G401.6 (cell line): ENCODE data around the gene POFUT1.
"Not testable (repeated sequence)": the region's sequence is repeated elsewhere in the genome, so short reads cannot be mapped to it uniquely, and the experiment has no call there.

Experiments
- FAIRE-seq: peaks from 2 replicates; lab custom pipeline; 2012; peaks lifted over from hg19 to GRCh38; lab: Jason Lieb, UNC

The POFUT1 gene

DNA sequence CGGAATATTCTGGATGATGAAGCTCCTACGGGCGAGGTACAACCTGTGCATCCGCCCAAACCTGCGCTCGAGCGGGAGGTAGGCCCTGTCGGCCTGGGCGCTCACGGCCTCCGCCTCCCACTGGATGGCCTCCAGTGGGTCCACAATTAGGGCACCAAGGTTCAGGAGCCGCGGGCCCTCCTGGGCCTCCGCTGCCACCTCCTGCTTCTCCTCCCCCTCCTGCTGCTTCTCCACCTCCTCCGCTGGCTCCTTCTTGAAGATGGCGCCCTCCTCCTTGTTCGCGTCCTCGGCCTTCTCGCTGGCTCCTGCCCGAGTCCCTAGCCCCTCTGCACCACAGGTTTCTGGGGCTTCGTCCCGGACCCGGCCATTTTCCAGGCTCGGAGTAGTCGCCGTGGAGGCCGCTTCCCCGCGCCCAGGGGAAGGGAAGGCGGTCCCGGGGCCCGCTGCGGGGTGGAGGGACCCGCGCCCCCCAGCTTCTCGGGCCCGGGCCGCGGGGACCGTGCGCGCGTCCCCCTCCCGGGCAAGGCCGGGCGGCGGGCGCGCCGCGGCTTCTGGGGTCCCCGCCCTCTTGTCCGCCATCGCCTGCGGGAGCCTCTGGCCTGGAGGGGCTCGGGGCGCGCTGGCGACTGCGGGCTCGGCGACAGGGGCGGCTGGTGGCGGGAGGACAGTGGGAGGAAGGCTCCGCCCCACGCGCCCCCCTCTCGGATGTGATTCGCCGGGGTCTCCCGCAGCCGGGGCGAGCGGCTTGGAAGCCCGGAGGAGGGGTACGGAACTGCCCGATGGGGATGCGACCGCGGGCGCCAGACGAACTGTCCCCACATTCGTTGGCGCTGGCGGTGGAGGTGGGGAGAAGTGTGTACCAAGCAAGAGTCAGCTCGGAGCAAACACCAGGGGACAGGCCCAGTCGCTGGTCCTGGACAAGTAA lies 17.7 kb upstream of the POFUT1 start:
- FAIRE-seq = no peak

DNA sequence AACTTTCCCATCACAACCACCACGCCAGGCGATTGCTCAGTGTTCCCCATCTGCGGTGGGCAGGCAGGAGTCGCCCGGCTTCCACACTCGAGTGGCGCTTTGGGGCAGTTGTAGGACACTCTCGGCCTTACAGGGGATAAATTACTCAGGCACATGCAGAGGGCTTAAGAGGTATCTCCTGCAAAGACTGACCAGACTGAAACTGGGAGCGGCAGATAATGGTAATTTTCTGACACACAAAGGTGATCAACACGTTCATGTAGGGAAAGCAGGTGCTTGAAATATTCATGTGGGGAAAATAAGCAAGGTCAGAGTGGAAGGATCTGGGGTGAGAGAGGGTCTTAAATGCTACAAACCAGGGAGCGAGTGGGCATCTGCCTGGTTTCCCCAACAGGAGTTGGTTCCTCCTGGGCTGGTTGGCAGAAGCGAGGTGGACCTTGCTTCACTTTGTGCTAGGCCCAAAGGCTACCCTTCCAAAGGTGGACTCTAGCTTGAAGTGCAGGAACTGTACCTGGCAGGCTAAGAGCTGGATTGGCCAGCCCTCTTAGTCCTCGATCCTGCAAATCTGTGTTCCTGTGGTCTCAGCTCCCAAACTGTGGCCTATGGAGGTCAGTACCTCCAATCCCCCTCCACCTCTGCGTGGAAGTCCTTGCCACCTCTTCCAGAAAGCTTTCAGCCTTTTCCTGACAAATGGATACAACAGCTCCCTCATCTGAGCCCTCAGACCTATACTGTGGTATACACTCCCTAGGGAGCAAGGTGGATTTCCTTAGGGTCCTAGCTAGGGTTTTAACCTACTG lies 16.9 kb upstream of the POFUT1 start:
- no peak for FAIRE-seq

DNA sequence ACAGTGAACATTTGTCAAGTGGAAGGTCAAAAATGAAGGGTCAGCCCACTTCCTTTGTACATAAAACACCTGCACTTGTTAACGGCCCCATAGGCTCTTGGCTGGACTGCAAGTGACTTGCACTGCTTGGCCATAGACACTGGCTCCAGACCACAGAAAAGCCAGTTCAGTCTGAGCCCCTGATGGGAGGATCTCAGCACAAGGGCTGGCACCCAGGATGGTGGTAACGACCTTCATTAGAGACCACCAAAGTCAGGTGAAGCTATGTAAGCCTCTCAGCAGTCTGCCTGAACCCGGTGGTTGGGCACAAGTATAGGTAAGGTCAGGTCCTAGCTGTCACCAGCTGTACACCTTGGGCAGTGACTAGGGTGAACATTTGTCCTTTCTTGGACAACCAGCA lies 16.3 kb upstream of the POFUT1 start:
- no peak for FAIRE-seq

DNA sequence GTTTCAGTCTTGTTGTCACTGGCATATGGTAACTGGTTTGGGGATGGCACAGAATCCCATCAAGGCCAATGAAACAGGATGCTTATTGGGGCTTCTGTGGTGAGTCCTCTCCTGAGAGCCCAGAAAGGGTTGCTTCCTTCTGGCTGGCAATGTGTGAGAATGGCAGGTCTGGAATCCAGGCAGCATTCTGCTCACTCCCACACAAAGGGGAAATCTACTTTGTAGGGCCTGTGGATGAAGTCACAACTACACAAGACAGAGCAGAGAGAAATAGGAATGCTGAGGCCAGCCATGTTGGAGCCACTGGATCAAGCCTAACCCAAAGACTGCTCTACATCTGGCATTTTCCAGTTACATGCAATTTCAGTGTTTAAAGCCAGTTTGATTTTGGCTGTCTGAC lies 15.8 kb upstream of the POFUT1 start:
- FAIRE-seq = no peak

DNA sequence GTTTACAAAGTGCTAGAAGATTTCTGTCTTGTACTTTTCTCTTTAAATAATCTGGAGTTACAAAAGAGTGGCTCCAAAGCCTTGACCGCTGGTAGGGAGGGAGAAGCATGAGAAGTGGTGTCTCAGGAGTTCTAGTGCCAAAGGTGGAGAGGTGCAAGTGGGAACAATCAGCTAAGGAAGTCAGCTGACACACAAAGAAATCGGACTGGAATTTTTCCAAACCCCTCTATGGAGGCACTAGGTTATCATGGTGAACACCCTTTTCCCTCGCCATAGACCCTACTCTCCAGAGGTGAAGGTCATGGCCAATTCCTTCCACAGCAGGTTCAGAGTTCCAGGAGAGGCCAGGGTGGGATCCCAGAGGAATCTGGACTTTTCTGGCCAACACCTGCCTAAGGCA lies 15.0 kb upstream of the POFUT1 start:
- FAIRE-seq = no peak

DNA sequence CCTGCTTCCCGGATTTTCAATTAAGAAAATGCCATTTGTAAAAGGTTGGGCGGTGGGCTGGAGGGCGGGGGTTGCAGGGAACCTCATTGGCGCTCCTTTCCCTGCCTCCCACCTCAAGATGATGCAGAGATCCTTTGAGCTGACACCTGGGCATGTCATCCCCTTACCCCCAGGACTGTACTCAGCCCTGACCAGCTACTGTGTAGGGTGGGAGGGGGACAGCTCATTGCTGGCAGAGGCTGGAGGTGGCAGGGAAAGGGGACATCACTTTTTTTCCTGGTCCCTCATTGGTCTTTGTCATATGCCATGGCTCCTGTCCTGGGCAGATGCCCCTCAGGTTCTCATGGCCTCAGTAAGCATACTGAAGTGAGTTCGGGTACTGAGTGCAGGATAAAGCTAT lies 14.3 kb upstream of the POFUT1 start:
- not testable (repeated sequence) for FAIRE-seq

DNA sequence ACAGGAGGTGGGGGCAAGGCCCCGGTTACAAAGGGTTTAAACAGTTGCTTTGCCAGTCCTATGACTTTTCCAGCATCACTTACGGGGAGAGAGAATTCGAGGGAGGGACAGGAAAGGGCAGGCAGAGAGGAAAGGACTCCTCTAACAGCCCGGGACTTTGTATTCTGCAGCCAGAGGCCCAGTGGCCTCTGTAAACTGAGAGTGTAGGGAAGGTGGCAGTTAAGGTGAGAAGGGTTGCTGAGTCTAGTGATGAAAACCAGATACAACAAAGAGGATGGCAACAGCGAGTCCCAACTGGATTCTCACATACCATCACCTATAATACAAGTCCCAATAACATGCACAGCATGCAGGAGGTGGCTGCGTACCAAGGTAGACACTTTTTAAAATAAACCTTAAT lies 13.7 kb upstream of the POFUT1 start:
- FAIRE-seq = no peak

DNA sequence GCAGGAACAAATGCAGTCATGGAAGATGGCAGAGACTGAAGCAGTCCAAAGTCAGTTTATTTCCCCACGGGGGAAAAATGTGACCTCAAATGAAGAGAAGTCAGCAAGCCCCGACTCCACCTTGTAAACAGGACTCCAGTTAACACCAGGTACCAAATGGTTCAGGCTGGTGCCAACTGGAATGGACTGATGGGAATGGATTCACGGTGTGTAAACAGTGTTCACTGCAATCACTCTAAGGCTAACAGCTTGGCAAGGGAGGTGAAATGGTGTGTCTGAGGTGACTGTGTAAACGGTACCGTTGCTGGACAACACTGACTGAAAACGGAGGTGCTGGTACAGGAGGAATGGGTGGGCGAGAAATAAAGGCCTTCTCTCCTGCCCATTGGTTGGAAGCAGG lies 12.1 kb upstream of the POFUT1 start:
- no peak for FAIRE-seq

DNA sequence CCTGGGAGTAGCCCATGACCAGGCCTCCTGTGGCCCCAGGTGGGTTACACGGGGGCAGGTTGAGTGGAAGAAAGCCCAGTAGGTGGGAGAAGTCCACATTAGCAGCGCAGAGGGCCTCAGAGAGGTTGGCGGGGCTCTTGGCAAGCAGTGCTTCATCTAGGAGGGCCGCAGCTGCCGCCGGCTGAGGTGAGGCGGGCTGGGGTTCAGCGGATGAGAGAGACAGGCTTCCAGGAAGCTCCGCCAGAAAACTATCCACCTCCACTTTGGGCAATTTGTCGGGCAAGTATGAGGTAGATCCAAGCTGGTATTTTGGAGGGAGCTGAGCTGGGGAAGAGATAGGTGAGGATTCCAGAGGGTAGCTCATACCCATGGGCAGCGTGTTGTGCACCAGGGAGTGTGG lies 11.1 kb upstream of the POFUT1 start:
- not testable (repeated sequence) for FAIRE-seq

DNA sequence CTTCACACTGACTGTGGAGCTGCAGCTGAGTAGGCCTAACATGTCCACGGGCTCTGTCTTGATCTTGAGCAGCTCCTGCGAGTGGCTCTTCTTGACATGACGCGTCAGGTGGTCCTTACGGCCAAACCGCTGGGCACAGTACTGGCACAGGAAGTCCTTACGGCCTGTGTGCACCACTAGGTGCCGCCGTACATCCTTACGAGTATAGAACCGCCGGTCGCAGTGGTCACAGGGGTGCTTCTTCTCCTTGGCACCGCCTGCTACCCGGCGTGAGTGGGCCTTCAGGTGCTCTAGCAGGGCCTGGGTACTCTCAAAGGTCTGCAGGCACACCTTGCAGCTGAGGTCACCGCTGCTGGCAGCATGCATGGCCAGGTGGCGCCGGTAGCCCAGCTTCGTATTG lies 10.5 kb upstream of the POFUT1 start:
- not testable (repeated sequence) for FAIRE-seq

DNA sequence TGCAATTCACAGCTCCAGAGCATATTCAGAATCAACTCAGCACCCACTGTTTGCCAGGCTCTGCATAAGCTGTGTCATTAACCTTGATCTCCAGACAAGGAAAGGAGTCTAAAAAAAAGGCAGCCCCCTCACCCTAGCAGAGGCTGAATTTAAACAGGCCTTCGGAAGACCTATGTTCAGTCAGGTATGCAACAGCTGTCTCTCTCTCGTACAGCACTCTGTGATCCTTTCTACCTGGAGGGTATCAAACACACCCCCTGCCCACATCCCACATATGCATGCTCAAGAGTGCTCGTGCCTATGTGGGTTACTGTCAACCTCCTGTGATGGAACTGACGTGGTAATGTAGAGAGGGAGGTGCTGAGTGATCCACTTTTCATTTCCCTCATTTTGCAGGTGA lies 8.7 kb upstream of the POFUT1 start:
- no peak for FAIRE-seq

DNA sequence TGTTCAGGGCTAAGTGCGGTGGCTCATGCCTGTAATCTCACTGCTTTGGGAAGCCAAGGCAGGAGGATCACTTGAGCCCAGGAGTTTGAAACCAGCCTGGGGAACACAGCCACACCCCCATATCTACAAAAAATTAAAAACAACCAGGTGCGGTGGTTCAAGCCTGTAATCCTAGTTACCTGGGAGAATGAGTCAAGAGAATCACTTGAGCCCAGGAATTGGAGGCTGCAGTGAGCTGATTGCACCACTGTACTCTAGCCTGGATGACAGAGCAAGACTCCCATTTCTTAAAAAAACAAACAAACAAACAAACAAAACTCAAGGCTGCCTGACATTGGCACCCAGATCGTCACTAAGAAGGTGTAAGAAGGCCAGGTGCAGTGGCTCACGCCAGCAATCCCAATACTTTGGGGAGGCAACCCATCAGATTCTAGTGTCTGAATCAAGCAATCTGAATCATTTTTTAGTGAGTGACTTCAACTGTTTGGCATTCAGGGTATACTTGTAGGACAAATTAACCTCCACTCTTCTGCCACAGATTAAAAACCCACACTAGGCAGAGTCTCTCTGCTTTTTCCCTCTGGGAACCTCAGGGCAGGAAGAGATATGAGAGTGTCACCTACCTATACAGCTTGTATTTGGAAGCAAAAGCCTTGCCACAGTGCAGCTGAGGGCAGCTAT lies 6.2 kb upstream of the POFUT1 start:
- no peak for FAIRE-seq

DNA sequence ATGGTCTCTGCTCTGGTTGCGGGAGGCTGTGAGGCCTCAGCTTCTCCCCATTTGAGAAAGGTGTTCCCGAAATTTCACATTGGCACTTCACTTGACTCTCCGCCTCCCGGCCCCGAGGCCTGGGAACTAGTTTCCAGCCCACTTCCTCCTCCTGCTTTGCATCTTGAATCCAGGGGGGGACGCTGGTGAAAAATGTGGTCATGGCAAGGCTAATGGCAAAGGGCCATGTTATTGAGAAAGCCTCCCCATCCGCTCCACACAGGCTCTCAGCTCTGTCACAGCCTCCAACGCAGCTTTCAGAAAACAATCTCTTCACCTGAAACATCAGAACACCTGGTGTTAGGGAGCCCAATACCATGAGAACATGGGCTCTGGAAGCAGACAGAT lies 5.7 kb upstream of the POFUT1 start:
- no peak for FAIRE-seq

DNA sequence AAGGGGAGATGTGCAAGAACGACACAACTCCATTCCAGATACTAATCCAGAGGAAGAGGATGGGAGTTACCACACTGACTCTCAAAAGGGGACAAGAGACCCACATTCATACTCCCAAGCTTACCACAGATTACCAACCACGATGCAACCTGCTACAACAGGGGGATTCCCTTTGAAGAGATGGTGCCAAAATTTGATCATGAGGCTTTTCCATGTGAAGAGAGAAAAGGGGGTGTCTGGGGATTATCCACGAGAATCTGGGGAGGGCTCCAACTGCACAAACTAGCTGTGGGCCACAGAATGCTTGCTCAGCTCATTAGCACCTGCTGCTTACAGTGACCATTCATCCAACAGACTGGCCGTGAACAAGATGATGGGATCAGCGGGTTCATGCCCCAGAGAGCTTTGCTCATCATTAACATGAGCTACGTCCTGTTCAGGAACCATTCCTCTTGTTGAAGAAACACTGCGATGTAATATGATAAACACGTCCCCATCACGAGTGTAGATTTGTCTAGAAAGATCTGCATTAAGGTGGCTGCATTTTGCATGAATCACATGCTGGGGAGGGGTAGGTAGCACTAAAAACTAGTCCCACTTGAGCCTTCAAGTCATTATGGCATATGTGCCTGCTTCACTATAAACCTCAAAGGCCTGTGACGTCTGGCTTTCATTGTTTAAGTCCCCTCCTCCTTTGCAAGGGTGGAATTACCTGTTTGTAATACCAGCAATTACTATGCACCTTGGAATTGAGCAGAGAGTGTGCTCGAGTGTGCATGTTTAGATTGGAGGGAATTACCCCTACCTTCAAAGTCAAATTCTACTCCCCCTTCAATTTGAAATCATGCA lies 4.1 kb upstream of the POFUT1 start:
- FAIRE-seq = no peak

DNA sequence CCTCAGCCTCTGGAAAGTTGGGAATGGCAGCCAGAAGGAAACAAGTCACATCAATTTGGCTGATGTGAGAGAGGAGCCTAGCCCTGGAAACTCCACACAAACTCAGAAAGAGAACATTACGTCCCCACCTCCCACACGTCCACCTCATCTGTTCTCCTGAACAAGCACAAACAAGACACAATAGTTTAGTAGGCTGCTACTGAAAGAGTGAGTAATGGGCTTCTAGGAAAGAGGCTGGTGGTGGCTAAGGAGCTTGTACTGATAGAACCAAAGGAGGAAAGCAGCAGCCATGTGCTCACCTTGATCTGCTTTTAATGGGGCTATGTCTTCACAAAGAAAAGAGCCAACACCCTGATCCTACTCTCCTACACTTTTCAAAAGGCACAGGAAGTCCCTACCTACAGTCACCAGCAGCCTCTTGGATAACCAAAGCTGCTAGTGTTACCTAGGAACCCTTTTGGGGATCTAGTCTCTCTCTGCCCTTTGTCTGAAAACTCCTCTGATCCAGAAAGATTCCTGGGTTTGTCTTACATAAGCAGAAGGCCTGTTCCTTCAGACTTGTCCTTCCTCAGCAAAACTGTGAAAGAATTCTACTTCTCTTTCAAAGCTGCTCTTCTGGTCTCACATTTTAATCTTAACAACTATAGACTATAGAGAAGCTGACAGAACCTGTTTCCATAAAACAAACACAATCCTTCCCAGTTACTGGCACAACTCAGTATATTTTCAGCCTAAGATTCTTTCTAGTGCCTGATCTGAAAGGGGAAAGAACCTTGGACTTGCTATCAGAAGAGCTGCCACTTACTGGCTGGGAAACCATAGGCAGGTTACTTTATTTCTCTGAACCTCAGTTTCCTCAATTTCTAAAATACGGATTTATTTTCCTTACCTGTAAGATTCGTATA lies 3.2 kb upstream of the POFUT1 start:
- FAIRE-seq = no peak

DNA sequence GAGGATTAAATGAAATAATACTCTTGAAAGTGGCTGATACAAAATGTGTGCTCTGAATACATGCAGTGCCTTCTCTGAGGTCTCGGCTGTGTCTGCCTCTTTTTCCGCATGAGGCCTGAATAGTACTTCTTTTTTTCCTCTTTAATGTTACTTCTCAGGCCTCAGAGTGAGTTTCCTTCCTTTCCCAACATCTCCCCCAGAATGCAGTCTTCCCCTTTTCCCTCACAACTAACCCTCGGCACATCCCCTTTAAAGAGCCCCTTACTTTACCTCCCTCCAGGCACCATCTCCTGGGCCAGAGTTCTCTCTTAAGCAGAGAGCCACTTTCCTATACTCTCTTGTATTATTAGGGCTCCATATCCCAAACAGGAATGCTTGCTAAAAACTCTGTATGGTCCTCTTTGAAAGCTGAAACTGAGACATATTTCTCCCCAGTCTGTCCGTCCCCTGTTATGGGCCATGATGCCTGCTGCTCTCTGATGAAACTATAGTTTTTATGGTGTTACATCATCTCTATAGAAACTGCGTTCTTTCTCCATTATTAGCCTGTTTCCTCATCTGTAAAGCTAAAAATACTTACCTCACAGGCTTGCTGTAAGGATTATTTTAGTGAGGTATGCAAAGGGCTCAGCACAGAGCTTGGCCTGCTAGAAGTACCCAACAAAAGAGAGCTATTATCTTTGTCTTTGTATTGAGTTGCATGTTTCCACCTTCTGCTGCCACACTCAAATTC lies 2.4 kb upstream of the POFUT1 start:
- FAIRE-seq = no peak

DNA sequence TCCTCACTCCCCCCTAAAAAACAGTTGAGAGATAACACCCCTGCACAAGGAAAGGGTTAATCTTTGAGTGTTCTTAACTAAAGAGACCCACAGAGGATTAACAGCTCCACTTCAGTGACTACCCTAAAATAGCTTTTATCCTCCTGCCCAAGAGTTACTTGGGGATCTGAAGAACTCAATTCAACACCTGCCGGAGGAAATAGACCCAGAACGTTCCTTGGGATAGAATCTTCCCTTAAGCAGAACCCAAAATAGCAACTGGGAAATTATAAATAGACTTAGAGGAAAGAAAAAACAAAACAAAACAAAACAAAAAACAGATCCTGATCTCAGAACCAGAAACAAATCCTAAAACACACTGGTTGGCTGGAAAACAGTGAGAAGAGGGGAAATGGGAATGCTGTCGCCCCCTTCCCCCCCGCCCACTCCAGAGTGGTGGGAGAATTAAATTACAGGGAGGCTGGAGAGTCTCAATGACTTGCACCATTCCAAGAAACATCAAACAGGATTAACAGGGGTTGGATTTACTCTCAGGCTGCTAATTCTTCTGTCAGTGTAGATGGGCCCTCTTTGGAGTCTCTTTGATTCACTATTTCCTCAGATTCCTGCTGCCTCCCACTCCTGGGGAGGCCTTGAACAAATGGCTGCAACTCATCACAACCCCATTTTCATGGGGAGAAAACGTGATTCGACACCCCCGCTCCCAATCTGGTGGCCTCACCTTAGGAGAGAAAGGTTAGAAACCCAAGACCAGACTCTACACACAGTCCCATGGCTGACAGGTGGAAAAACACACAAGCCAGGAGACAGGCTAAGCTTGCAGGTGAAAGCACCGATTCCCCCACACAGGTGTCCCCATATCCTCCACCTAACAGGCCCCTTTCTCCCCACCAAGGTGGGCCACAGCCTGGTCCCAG lies 1.6 kb upstream of the POFUT1 start:
- FAIRE-seq = no peak

DNA sequence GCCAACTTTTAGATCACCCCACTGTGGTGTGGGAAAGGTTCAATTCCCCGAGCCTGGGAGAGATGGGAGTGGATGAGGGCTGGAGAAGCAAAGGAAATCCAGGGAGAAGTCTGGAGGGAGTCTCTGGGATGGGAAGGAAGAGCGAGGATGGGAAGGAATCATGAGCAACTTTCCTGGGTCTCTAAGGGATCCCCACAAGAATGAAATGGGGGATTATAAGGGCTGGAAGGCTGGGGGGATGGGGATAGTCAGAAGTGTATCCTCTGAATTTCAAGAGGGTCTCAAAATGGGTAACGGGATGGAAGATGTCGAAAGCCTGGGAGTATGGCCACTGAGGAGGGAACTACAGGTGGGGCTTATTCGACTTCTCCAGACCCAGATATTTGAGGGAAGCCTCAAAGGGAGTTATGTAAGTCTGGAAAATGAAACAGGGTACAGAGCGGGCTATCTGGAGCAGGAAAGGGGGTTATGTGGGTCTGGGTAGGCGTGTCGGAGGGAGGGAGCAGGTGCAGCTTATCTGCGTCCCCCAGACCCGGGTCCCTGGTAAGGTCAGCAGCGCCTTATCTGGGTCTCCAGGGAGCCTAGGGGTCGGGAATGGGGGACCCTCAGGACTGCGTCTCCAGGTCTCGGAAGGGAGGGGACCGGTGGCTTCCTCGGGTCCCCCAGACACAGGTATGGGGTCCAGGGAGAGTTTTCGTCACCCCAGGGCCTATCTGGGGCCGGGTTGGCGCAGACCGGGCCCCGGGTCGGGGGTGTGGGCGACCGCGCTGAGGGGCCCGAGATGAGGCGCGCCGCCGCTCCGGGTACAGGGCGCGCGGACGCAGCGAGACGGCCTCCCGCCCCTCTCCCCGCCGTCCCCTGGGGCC lies 687 bp upstream of the POFUT1 start:
- no peak for FAIRE-seq
